Memory B cell (primary cell): ENCODE measurements around the gene SSR2.
A peak's percentile ranks its signal among the peaks of the same experiment; 100 is the strongest.

Experiments used
- ATAC-seq: fragments of 150-1000 bp; cut with Tn5 transposase; 2 replicates; pipeline ENCODE4 v1.10.0; 2021; ENCODE audit warnings: low read depth, mild to moderate bottlenecking, moderate library complexity
- DNase-seq, 2 donors: peaks; one replicate each; pipeline ENCODE4 v3.0.0; 2022; ENCODE audit warnings: low spot score in 2 of 2
- H3K27ac Mint-ChIP-seq: one replicate; pipeline ENCODE4 v1.8.0; 2022; ENCODE audit warnings: mild to moderate bottlenecking, moderate library complexity, mixed read lengths
- H3K27me3 Mint-ChIP-seq: one replicate; pipeline ENCODE4 v1.8.0; 2022; ENCODE audit warnings: mixed read lengths
- H3K36me3 Mint-ChIP-seq: one replicate; pipeline ENCODE4 v1.8.0; 2022; ENCODE audit warnings: mild to moderate bottlenecking, mixed read lengths
- H3K4me1 Mint-ChIP-seq: one replicate; pipeline ENCODE4 v1.8.0; 2022; ENCODE audit warnings: mixed read lengths
- H3K4me3 Mint-ChIP-seq: one replicate; pipeline ENCODE4 v1.8.0; 2022; ENCODE audit warnings: mild to moderate bottlenecking, moderate library complexity, mixed read lengths
- H3K9me3 Mint-ChIP-seq: one replicate; pipeline ENCODE4 v1.8.0; 2022; ENCODE audit warnings: mixed read lengths

The SSR2 gene

GRCh38 chr1:155967341-155968050 lies 53.3 kb downstream of the SSR2 start:
- Mint-ChIP-seq H3K27me3 (no peaks in the 10 kb centered on the region), H3K4me1 (peaks cover 75% of the 10 kb centered on the region), H3K9me3 (no peaks in the 10 kb centered on the region), H3K4me3 (peak overlapping the region; percentile 67), H3K27ac (peak overlapping the region; percentile 81), H3K36me3 (peaks cover 40% of the 10 kb centered on the region)
- no peak for ATAC-seq
- no peak for DNase-seq

GRCh38 chr1:155966750-155967149 lies 54.0 kb downstream of the SSR2 start:
- Mint-ChIP-seq H3K9me3 (no peaks in the 10 kb centered on the region), H3K27ac (peak overlapping the region; percentile 76), H3K4me1 (peaks cover 74% of the 10 kb centered on the region), H3K27me3 (no peaks in the 10 kb centered on the region), H3K36me3 (peaks cover 43% of the 10 kb centered on the region), H3K4me3 (peak overlapping the region; percentile 50)
- ATAC-seq (no peak), DNase-seq (no peak)

- DNase-seq, result no peak
- H3K4me3 Mint-ChIP-seq, result peak overlapping the region; percentile 50
Measured at GRCh38 chr1:155966135-155966534, 54.6 kb downstream of the SSR2 start.

GRCh38 chr1:155964193-155964592 lies 56.6 kb downstream of the SSR2 start:
- no peak overlapping the region for H3K4me3 Mint-ChIP-seq
- H3K27ac Mint-ChIP-seq, result peak overlapping the region; percentile 35
- DNase-seq, result no peak
- no peaks in the 10 kb centered on the region for H3K27me3 Mint-ChIP-seq
- H3K36me3 Mint-ChIP-seq, result peaks cover 48% of the 10 kb centered on the region
- no peaks in the 10 kb centered on the region for H3K9me3 Mint-ChIP-seq
- no peak for ATAC-seq
- H3K4me1 Mint-ChIP-seq, result peaks cover 68% of the 10 kb centered on the region

More at GRCh38 chr1:155966135-155966534, 54.6 kb downstream of the SSR2 start:
- H3K4me1 Mint-ChIP-seq, result peaks cover 74% of the 10 kb centered on the region
- ATAC-seq, result no peak
- H3K27me3 Mint-ChIP-seq, result no peaks in the 10 kb centered on the region
- H3K27ac Mint-ChIP-seq, result peak overlapping the region; percentile 76
- no peaks in the 10 kb centered on the region for H3K9me3 Mint-ChIP-seq
- H3K36me3 Mint-ChIP-seq, result peaks cover 45% of the 10 kb centered on the region

- Mint-ChIP-seq H3K27ac (peak overlapping the region; percentile 87), H3K4me1 (peaks cover 54% of the 10 kb centered on the region), H3K27me3 (no peaks in the 10 kb centered on the region), H3K36me3 (peaks cover 41% of the 10 kb centered on the region), H3K4me3 (peak overlapping the region; percentile 44), H3K9me3 (no peaks in the 10 kb centered on the region)
- no peak for DNase-seq
- no peak for ATAC-seq
Measured at GRCh38 chr1:155962599-155963211, 58.0 kb downstream of the SSR2 start.

- Mint-ChIP-seq H3K9me3 (no peaks in the 10 kb centered on the region), H3K27me3 (no peaks in the 10 kb centered on the region), H3K4me3 (peak overlapping the region; percentile 75), H3K4me1 (peaks cover 47% of the 10 kb centered on the region), H3K27ac (peak overlapping the region; percentile 87), H3K36me3 (peaks cover 43% of the 10 kb centered on the region)
- DNase-seq, result no peak
- peak; percentile 57 for ATAC-seq
Measured at GRCh38 chr1:155961937-155962336, 58.8 kb downstream of the SSR2 start.

- ATAC-seq (peak; percentile 93), DNase-seq (no peak)
- no peaks in the 10 kb centered on the region for H3K27me3 Mint-ChIP-seq
- peak overlapping the region; percentile 77 for H3K4me3 Mint-ChIP-seq
- peak overlapping the region; percentile 78 for H3K27ac Mint-ChIP-seq
- H3K36me3 Mint-ChIP-seq, result peaks cover 38% of the 10 kb centered on the region
- H3K4me1 Mint-ChIP-seq, result peaks cover 34% of the 10 kb centered on the region
- no peaks in the 10 kb centered on the region for H3K9me3 Mint-ChIP-seq
Measured at GRCh38 chr1:155960081-155960745, 60.5 kb downstream of the SSR2 start.
